ENCODE data around the gene TRPC4AP.

The TRPC4AP gene

GRCh38 chr20:35014537-35014936 is 78.1 kb downstream of the TRPC4AP start:
- DNase-seq (ENCODE audit: low read depth) = no peak

GRCh38 chr20:35013421-35014411 is 78.9 kb downstream of the TRPC4AP start:
- no peak for DNase-seq (ENCODE audit: low read depth)

GRCh38 chr20:35012227-35013069 is 80.2 kb downstream of the TRPC4AP start:
- no peak for DNase-seq (ENCODE audit: low read depth)

GRCh38 chr20:35011589-35012226 is 80.9 kb downstream of the TRPC4AP start:
- no peak for DNase-seq (ENCODE audit: low read depth)

GRCh38 chr20:35010405-35011192 is 82.0 kb downstream of the TRPC4AP start:
- DNase-seq (ENCODE audit: low read depth) = no peak

GRCh38 chr20:35009665-35010328 is 82.8 kb downstream of the TRPC4AP start:
- no peak for DNase-seq (ENCODE audit: low read depth)

GRCh38 chr20:35008411-35009342 is 83.9 kb downstream of the TRPC4AP start:
- no peak for DNase-seq (ENCODE audit: low read depth)

- no peak for DNase-seq (ENCODE audit: low read depth)
Observed at GRCh38 chr20:35007891-35008290, 84.7 kb downstream of the TRPC4AP start.

GRCh38 chr20:35007413-35007812 is 85.2 kb downstream of the TRPC4AP start:
- no peak for DNase-seq (ENCODE audit: low read depth)

- DNase-seq (ENCODE audit: low read depth) = no peak
Observed at GRCh38 chr20:35006531-35006971, 86.1 kb downstream of the TRPC4AP start.

GRCh38 chr20:35006009-35006408 is 86.6 kb downstream of the TRPC4AP start:
- no peak for DNase-seq (ENCODE audit: low read depth)

- DNase-seq (ENCODE audit: low read depth) = no peak
Observed at GRCh38 chr20:35005463-35005961, 87.1 kb downstream of the TRPC4AP start.

- no peak for DNase-seq (ENCODE audit: low read depth)
Observed at GRCh38 chr20:35004749-35005462, 87.7 kb downstream of the TRPC4AP start.

- no peak for DNase-seq (ENCODE audit: low read depth)
Observed at GRCh38 chr20:35004051-35004725, 88.4 kb downstream of the TRPC4AP start.

- DNase-seq (ENCODE audit: low read depth) = no peak
Observed at GRCh38 chr20:35003211-35004031, 89.2 kb downstream of the TRPC4AP start.

- DNase-seq (ENCODE audit: low read depth) = no peak
Observed at GRCh38 chr20:35002426-35003210, 90.0 kb downstream of the TRPC4AP start.

Measured in T-helper 22 cell (primary cell).